Endothelial cell of umbilical vein (primary cell): ENCODE measurements around the gene MSL1. TPM values are rescaled to one million over a fixed set of nuclear protein-coding genes. Genes with fewer than 3 reads are reported as not detected.

ENCODE experiments used
- BruUV-seq: library from RNA; stranded (reverse); fragments of 400-500 nt; replicated peaks from 2 replicates; lab custom pipeline; 2021; lab: Mats Ljungman, UMichigan
- CTCF ChIA-PET: fragments of 300-600, 350-600 bp; sonication (Branson Sonifier 250); formaldehyde crosslinking; loops from one replicate; lab custom pipeline; 2021; ENCODE audit warnings: antibody characterized with exemption, inconsistent platforms; lab: Charles Lee
- POLR2A ChIA-PET: fragments of 300-600, 350-600 bp; sonication (Branson Sonifier 250); formaldehyde crosslinking; loops from one replicate; lab custom pipeline; 2021; ENCODE audit warnings: antibody characterized with exemption, inconsistent platforms; lab: Charles Lee
- DNase-seq: peaks from one replicate; pipeline ENCODE4 v3.0.0-alpha.2; 2011; ENCODE audit warnings: low read depth, low spot score
- FAIRE-seq: peaks from 2 replicates; lab custom pipeline; 2011; peaks lifted over from hg19 to GRCh38; lab: Jason Lieb, UNC
- H2AFZ ChIP-seq: 2 replicates; pipeline ENCODE4 v1.6.0; 2012; ENCODE audit warnings: low read depth, low read length, control low read depth, inconsistent platforms
- H3K27ac ChIP-seq: 2 replicates; pipeline ENCODE4 v1.5.1; 2011; ENCODE audit warnings: low read depth, mild to moderate bottlenecking, control low read depth, low read length, moderate library complexity; ENCODE audit not compliant: insufficient read depth
- H3K27me3 ChIP-seq, 2 experiments: 2 replicates each; pipeline versions ENCODE4 v1.6.0 to v1.6.1; 2011; ENCODE audit warnings: low read length in 2 of 2, mixed read lengths in 1 of 2; ENCODE audit not compliant: control insufficient read depth in 2 of 2, insufficient read depth in 2 of 2
- H3K36me3 ChIP-seq, 2 experiments: 2 replicates in 1 of 2; 3 replicates in 1 of 2; pipeline ENCODE4 v1.5.1; 2011; ENCODE audit warnings: low read length in 2 of 2, mild to moderate bottlenecking in 1 of 2, moderate library complexity in 1 of 2; ENCODE audit not compliant: control insufficient read depth in 2 of 2, insufficient read depth in 2 of 2; ENCODE audit errors: extremely low read depth in 1 of 2
- H3K4me1 ChIP-seq: 3 replicates; pipeline ENCODE4 v1.5.1; 2011; ENCODE audit warnings: mild to moderate bottlenecking, low read length; ENCODE audit not compliant: control insufficient read depth, insufficient read depth; ENCODE audit errors: extremely low read depth
- H3K4me2 ChIP-seq: 2 replicates; pipeline ENCODE4 v1.6.1; 2011; ENCODE audit warnings: low read length, control low read depth, mixed read lengths; ENCODE audit not compliant: insufficient read depth
- H3K4me3 ChIP-seq, 3 experiments: fragments of 200-600 bp in 1 of 3; sonication (generic), shearing (Covaris generic) in 1 of 3; replicated peaks in 1 of 3; 2 replicates each; pipeline ENCODE4 v1.5.1; 2011 to 2016; ENCODE audit warnings: control low read depth in 3 of 3, low read length in 3 of 3, mild to moderate bottlenecking in 2 of 3, inconsistent platforms in 1 of 3, low read depth in 1 of 3, moderate library complexity in 1 of 3; ENCODE audit not compliant: insufficient read depth in 1 of 3
- H3K79me2 ChIP-seq: 2 replicates; pipeline ENCODE4 v1.6.0; 2012; ENCODE audit warnings: low read length, inconsistent platforms; ENCODE audit not compliant: control insufficient read depth, insufficient read depth
- H3K9ac ChIP-seq: replicated peaks from 2 replicates; pipeline ENCODE3; 2011; ENCODE audit warnings: low read length, control low read depth; ENCODE audit not compliant: insufficient read depth; ENCODE audit errors: extremely low read depth
- H3K9me1 ChIP-seq: replicated peaks from 3 replicates; pipeline ENCODE4 v1.6.0; 2011; ENCODE audit warnings: mild to moderate bottlenecking, low read length; ENCODE audit not compliant: control insufficient read depth, insufficient read depth; ENCODE audit errors: extremely low read depth
- H3K9me3 ChIP-seq: replicated peaks from 2 replicates; pipeline ENCODE4 v1.5.1; 2012; ENCODE audit warnings: low read length, inconsistent platforms; ENCODE audit not compliant: control insufficient read depth, insufficient read depth
- H4K20me1 ChIP-seq: replicated peaks from 2 replicates; pipeline ENCODE3; 2011; ENCODE audit warnings: mild to moderate bottlenecking, low read length; ENCODE audit not compliant: control insufficient read depth, insufficient read depth; ENCODE audit errors: extremely low read depth
- EZH2 ChIP-seq: IDR thresholded peaks from 2 replicates; pipeline ENCODE4 v1.6.1; 2012; ENCODE audit warnings: borderline replicate concordance, low read depth, mild to moderate bottlenecking, moderate library complexity, low read length, inconsistent platforms; ENCODE audit not compliant: severe bottlenecking
- FOS ChIP-seq: IDR thresholded peaks from 2 replicates; pipeline ENCODE4 v1.6.1; 2011; ENCODE audit warnings: mild to moderate bottlenecking, low read length, moderate library complexity, borderline replicate concordance; ENCODE audit not compliant: insufficient read depth
- GATA2 ChIP-seq: IDR thresholded peaks from 2 replicates; pipeline ENCODE4 v1.7.0; 2011; ENCODE audit warnings: low read depth, mild to moderate bottlenecking, moderate library complexity, mixed read lengths, low read length; ENCODE audit not compliant: insufficient read length, insufficient read depth
- JUN ChIP-seq: IDR thresholded peaks from 2 replicates; pipeline ENCODE4 v1.6.1; 2011; ENCODE audit warnings: borderline replicate concordance, low read depth; ENCODE audit not compliant: insufficient read length, insufficient read depth
- MYC ChIP-seq: IDR thresholded peaks from one replicate; pipeline ENCODE4 v1.6.1; 2011; ENCODE audit warnings: mild to moderate bottlenecking, low read depth, low read length
- POLR2A ChIP-seq: IDR thresholded peaks from 2 replicates; pipeline ENCODE4 v1.6.1; 2012; ENCODE audit warnings: low read depth, mild to moderate bottlenecking, control low read depth, low read length
- POLR2AphosphoS5 ChIP-seq: IDR thresholded peaks from 2 replicates; pipeline ENCODE4 v1.6.1; 2012; ENCODE audit warnings: low read depth, mild to moderate bottlenecking, control low read depth, low read length, moderate library complexity; ENCODE audit not compliant: insufficient read depth
- dilution Hi-C: fragments of 300-500 bp; cut with MboI; formaldehyde crosslinking; loops from one replicate; pipeline ENCODE4 v1.15.0; 2019; ENCODE audit warnings: low sequenced_read_pairs; ENCODE audit not compliant: extremely low pct_ligation_motif_present
- intact Hi-C: fragments of 100-400 bp; cut with micrococcal nuclease; formaldehyde crosslinking; loops from one replicate; pipeline ENCODE4 v1.10.0; 2022
- polyA plus RNA-seq, 4 experiments: library from polyadenylated mRNA; depleted of rRNA in 3 of 4; stranded (reverse) in 3 of 4; unstranded in 1 of 4; fragments of >200 nt; gene quantifications; 2 replicates each; pipeline versions ENCODE4 v1.2.1 to v1.2.3, GENCODE V29; 2011 to 2012; ENCODE audit warnings: missing spikeins in 1 of 4
- total RNA-seq: library from RNA; stranded (reverse); gene quantifications from 2 replicates; pipeline ENCODE4 v1.2.3, GENCODE V29; 2021
- TF ChIP-seq, protein P1 (sequence below), 2 donors: IDR thresholded peaks; 1 replicate in 1 of 2; 2 replicates in 1 of 2; pipeline ENCODE4 v1.5.1; 2011; ENCODE audit warnings: low read length in 2 of 2, mild to moderate bottlenecking in 2 of 2, moderate library complexity in 2 of 2, control low read depth in 1 of 2, inconsistent platforms in 1 of 2, low read depth in 1 of 2; ENCODE audit not compliant: insufficient read depth in 1 of 2; ENCODE audit errors: extremely low read depth in 1 of 2
- TF ChIP-seq, protein P2 (sequence below): IDR thresholded peaks from 2 replicates; pipeline ENCODE4 v1.6.1; 2011; ENCODE audit not compliant: insufficient read depth, insufficient read length

Gene MSL1
- total and polyA plus RNA-seq, 2 donors (not counting 3 experiments of a cell fraction or from before 2014, with no cell fraction given): 30.9 to 95.0 TPM

DNA sequence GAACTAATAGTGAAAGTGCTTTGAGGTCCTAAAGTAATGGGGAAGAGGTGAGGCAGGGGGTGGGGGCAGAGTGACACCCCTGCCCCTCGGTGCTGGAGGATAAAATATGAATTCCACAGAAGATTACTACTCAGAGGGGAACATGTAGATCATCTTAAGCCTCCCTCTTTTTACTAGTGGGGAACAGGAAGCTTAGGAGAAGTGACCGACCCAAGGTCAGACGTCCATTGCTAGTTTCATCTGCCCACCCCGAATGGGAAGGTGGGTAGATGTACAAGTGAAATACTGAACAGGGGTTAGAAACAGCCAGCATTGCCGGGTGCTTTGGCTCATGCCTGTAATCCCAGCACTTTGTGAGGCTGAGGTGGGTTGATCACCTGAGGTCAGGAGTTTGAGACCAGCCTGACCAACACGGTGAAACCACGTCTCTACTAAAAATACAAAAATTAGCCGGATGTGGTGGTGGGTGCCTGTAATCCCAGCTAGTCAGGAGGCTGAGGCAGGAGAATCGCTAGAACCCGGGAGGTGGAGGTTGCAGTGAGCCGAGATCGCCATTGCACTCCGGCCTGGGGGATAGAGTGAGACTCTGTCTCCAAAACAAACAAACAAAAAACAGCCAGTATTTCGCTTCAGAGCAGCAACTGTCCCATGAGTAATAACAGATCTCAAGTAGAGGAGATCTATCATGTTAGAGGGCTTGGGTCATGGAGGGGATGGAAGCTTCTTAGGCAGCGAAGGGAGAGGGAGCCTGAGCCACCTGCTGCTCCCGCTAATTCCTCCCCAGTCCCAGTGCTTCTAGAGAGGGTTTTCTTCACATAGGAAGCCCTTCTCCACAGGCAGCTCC, 20.2 kb upstream of the MSL1 start:
- DNase-seq (no peak), FAIRE-seq (no peak)
- Histone ChIP-seq H3K9me3 (no peaks in the 10 kb centered on the region), H3K79me2 (no peaks in the 10 kb centered on the region), H3K4me3 (peak overlapping the region in 1 of 3 experiments; percentile 28), H3K4me1 (peaks cover 34% of the 10 kb centered on the region), H3K27me3 (no peaks in the 10 kb centered on the region), H3K9me1 (no peaks in the 10 kb centered on the region), H3K9ac (peak overlapping the region; percentile 75), H2AFZ (no peak overlapping the region), H4K20me1 (no peaks in the 10 kb centered on the region), H3K36me3 (peaks cover 0 to 7% of the 10 kb centered on the region in 2 experiments), H3K4me2 (peak overlapping the region; percentile 68), H3K27ac (peak overlapping the region; percentile 93)
- dilution Hi-C loops (no loop called here), intact Hi-C loops (loop anchor here (1.0 kb wide), 2 partner anchors 10 to 82 kb away; no protein-coding TSS in a partner anchor)
- BruUV-seq: no TSS peak
- ChIA-PET POLR2A (interaction anchor here (0.6 to 3.7 kb wide), 3 partner anchors 8 to 256 kb away, joined by 7 to 56 read pairs (median 11); no protein-coding TSS in a partner anchor), CTCF (interaction anchor here (1.1 to 5.0 kb wide), 5 partner anchors 10 to 67 kb away, joined by 3 to 138 read pairs (median 3); partner anchors contain the start of gene THRA)
- no peak for TF ChIP-seq POLR2AphosphoS5
- TF ChIP-seq POLR2A: no peak
- TF ChIP-seq EZH2: no peak
- TF ChIP-seq FOS: no peak
- TF ChIP-seq, protein P1, sequence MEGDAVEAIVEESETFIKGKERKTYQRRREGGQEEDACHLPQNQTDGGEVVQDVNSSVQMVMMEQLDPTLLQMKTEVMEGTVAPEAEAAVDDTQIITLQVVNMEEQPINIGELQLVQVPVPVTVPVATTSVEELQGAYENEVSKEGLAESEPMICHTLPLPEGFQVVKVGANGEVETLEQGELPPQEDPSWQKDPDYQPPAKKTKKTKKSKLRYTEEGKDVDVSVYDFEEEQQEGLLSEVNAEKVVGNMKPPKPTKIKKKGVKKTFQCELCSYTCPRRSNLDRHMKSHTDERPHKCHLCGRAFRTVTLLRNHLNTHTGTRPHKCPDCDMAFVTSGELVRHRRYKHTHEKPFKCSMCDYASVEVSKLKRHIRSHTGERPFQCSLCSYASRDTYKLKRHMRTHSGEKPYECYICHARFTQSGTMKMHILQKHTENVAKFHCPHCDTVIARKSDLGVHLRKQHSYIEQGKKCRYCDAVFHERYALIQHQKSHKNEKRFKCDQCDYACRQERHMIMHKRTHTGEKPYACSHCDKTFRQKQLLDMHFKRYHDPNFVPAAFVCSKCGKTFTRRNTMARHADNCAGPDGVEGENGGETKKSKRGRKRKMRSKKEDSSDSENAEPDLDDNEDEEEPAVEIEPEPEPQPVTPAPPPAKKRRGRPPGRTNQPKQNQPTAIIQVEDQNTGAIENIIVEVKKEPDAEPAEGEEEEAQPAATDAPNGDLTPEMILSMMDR (IDR thresholded peaks at IDR 0.05; ENCODE audit: extremely low read depth in 1 of 2, insufficient read depth in 1 of 2, low read depth in 1 of 2, low read length in 2 of 2): no peak
- TF ChIP-seq MYC: no peak
- TF ChIP-seq GATA2: no peak
- TF ChIP-seq, protein P2, sequence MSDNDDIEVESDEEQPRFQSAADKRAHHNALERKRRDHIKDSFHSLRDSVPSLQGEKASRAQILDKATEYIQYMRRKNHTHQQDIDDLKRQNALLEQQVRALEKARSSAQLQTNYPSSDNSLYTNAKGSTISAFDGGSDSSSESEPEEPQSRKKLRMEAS: no peak
- TF ChIP-seq JUN: no peak
